Left lobe of liver (tissue), 2 donors: ENCODE measurements around the gene CASD1. TPM values are rescaled to one million over a fixed set of nuclear protein-coding genes. Genes with fewer than 3 reads are reported as not detected.

Experiments
- ATAC-seq: fragments of 200-7000 bp; cut with Tn5 transposase; one replicate; pipeline ENCODE4 v1.9.1; 2020; ENCODE audit warnings: mild to moderate bottlenecking, moderate library complexity
- DNase-seq: peaks from one replicate; pipeline ENCODE4 v3.0.0-alpha.2; 2020; ENCODE audit warnings: low spot score
- total RNA-seq: library from RNA; stranded (reverse); gene quantifications from one replicate; pipeline ENCODE4 v1.2.1, GENCODE V29; 2021
- donor health status: DM: no; HTN: no; CAD: no; lungs with moderate emphysema.
- donor health status: DM: no; HTN: yes; CAD: no.

Gene CASD1
- 4.7 TPM for total RNA-seq

DNA sequence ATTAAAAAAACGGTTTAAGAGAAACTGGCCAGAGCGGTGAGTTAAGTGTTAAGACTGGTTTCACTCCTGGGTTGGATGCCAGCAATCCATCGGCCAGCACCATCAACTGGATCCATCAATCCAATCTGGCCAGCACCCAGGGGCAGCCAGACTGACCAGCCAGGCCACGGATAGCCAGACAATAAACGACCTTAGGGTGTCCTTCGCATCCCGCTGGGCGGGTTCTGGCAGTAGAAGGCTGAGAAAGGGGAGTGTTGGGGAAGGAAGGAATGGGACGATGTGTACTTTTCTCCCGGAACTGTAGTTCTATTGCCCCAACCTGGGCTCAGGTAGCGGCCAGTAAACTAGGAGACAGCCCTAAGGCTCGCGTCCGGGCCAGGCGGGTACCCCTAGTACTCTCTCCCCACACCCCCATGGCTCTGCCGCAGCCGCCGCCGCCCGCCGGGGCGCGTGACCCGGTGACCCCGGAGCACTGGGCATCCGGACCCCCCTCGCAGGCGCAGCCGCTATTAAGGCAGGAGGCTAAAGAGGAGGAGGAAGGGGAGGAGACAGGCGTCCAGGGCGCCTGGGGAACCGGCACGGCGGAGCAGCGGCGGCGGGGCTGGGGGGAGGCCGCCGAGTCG lies at the start of gene CASD1:
Gene CASD1 (plus strand): TSS at position 546 of the 623 bp plus-strand sequence. CDS start 276 bp downstream, outside the sequence.
- peak; percentile 75 for DNase-seq
- ATAC-seq, result peak; percentile 63

DNA sequence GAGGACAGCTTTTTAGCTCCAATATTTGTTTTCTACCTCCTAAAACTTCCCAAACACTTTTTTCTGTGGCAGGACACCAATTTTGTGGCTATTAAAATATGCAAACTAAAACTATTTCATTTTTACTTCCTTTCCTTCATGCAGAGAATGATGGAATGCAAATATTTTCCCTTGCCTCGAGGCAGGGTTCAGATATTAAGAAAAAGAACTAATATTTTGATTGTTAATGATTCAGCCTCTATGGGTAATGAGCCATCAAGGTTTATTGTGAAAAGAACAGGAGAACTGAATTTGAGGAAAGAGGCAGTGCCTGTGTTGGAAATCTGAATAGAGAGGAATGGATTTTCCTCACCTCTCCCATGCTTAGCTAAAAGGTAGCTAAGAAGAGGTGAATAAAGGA lies 43.1 kb upstream of the CASD1 start:
- no peak for DNase-seq
- no peak for ATAC-seq

DNA sequence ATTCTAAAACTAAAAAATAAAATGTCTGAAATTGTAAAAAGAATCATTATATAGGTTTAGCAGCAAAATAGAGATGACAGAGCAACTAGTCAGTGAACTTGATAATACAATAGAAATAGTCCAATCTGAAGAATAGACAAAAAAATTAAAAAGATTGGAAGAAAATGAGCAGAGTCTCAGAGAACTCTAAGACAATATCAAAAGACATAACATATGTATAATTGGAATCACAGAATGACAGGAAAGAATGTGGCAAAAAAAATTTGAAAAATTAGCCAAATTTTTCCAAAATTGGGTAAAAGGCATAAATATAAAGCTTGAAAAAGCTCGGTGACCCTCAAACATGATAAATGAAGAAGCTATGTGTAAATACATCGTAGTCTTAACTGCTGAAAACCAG lies 38.0 kb upstream of the CASD1 start:
- DNase-seq, result no peak
- ATAC-seq, result no peak

DNA sequence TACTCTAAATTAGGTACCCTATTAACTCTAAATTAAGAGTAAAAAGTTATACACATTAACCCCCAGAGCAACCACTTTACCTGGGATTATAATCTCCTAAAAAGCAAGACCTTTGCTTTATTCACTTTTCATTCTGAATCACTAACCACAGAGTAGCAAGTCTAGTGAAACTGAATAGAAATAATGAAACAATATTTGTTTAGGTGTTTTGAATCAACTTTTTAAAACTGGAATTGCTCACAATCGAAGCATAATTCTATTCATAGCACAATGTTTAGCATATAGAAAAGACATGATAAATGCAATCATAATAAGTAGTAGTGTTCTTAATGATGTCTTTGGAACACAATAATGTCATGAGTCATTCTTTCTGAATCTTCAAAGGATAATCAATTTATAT lies 37.0 kb upstream of the CASD1 start:
- DNase-seq (no peak), ATAC-seq (no peak)

DNA sequence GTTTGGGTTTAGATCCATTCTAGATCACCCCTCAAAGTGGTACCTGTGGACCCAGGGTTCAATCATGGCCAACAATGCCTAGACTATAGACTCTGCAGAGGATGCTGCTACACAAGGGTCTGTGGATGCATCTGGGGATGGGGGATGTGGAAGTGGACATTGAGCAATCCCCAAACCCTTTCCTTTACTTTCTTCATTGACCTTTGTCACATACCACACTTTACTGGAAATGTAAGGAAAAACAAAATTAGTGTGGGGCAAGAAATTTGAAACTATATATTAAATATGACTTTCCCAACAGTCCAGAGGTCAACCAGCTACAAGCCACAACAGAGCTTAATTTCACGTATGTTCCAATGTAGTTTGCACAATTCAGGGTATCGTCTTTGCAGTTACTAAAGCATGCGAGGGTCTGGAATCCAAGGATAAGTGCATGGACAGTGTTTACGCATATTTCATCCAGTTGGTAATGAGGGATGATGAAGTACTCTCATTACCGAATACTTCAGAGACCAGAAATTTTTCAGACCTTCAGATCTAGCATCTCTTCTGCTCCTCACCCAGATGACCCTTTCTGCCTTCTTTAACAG lies 33.3 kb upstream of the CASD1 start:
- DNase-seq, result no peak

DNA sequence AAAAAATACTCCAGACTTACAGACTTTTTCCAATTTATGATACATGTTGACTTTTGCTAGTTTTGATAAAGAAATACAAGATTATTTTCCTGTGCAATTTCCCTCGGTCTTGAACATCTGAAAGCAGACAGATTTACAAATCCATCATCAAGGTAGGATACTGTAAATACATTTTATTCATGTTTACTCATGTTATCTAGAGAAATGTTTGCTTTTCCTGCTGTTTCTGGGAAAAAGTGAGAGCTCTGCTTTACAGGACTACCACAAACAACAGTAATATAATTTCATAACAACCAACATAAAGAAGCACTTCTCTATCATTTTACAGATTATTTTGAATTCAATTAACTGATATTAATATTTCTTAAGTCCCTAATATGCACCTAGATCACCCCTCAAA lies 31.7 kb upstream of the CASD1 start:
- ATAC-seq (no peak), DNase-seq (no peak)

More for the DNA sequence above, 33.3 kb upstream of the CASD1 start:
- ATAC-seq, result no peak

DNA sequence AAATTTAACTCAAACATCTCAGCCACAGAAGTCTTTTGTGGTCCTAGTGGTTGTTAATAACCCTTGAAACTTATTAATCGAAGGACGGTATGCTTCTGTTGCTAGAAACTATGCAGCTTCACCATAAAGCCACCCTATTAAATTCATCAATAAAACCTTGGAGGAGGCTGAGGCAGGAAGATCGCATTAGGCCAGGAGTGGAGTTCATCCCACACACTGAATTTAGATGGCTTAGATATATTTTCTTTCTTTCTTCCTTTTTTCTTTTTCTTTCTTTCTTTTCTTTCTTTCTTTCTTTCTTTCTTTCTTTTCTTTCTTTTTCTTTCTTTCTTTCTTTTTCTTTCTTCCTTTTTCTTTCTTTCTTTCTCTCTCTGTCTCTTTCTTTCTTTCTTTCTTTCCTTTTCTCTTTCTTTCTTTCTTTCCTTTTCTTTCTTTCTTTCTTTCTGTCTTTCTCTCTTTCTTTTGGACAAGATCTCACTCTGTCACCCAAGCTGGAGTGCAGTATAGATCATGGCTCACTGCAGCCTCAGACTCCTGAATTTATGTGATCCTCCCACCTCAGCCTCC lies 30.9 kb upstream of the CASD1 start:
- ATAC-seq, result no peak
- DNase-seq, result no peak

DNA sequence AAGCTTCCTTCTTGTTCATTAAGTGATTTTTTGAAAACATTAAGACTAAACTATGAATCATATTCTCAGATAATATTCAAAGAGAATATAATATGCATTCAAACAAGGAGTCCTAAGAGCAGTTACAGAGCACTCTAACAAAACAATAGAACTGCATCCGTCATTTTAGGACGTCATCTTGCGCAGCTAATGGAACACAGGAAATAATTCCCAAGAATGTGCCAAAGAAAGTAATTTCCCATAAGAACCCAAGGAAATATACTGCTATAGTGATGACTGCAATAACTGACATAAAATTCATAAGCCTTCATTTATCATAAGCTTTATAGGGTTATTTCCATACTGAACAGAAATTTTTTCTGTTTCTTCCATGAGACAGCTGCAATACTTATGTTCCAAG lies 28.3 kb upstream of the CASD1 start:
- DNase-seq, result no peak
- no peak for ATAC-seq

DNA sequence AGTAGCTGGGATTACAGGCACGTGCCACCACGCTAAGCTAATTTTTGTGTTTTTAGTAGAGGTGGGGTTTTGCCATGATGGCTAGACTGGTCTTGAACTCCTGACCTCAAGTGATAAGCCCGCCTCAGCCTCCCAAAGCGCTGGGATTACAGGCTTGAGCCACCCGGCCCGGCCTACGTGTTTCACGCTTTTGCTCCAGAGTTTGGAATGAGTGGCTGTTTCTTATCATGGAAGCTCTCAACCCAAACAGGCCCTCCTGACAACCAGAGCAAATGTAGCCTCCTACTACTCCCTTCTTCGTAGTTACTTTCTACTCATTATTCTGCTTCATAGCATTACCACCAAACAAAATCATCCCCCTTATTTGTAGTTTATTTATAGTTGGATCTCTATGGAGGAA lies 26.8 kb upstream of the CASD1 start:
- no peak for DNase-seq
- no peak for ATAC-seq

DNA sequence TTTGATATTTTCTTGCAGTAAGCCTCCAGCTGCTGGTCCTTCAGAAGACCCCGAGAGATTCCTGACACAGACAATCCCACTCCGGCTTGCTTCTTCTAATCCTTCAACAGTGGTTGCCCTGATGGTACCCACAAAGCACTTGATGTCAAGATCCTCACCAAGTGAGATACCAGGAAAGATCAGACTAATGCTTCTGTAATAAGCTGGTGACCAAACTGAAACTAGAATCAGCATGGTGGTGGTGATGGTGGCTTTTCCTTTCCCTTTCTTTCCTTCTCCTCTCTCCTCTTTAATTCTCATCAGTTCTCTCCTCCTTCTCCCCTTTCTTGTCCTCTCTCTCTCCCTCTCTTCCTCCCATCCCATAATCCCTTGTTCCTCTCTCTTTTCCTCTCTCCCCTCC lies 25.8 kb upstream of the CASD1 start:
- no peak for ATAC-seq

DNA sequence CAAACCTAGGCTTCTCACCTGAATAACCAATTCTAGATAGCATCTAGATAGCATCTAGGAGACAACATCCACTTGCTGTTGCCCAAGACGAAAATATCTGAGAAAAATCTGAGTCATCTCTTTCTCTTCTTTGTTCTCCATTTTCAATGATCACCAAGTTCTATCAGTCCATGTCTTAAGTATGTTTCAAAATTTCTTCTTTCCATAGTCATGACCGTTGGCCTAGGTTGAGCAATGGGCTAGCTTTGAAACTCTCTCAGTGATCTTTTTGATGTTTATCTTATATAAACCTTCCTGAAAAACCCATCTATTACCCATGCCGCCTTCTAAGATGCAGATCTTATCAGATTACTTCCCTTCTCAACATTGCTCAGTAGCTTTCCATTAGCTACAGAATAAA lies 23.4 kb upstream of the CASD1 start:
- DNase-seq (no peak), ATAC-seq (no peak)

More for the DNA sequence above, 25.8 kb upstream of the CASD1 start:
- no peak for DNase-seq

DNA sequence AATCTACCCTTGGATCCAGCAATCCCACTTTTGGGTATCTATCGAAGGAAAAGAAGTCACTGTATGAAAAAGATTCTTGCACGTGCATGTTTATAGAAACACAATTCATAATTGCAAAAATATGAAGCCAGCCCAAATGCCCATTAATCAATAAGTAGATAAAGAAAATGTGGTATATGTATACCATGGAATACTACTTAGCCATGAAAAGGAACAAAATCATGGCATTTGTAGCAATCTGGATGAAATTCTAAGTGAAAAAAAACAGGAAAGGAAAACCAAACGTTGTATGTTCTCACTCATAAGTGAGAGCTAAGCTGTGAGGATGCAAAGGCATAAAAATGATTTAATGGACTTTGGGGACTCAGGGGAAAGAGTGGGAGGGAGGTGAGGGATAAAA lies 18.2 kb upstream of the CASD1 start:
- ATAC-seq, result no peak
- no peak for DNase-seq

DNA sequence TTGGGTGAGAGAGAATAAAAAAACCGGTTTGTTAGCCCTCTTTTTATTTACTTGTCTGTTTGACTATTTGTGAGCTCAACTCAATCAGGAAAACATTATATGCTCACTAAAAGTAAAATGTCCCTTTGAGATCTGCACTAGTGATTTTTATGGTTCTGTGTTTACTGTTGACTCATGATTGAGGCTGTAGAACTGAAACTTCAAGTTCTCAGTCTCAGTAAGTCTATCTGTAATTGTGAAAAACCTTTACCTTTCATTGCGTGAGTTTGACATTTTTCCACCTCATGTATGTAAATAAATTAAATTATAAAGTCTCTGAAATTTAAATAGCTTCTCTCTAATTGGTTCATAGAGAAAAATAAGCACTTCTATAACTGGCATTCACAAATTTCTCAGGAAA lies 17.0 kb upstream of the CASD1 start:
- ATAC-seq (no peak), DNase-seq (no peak)

DNA sequence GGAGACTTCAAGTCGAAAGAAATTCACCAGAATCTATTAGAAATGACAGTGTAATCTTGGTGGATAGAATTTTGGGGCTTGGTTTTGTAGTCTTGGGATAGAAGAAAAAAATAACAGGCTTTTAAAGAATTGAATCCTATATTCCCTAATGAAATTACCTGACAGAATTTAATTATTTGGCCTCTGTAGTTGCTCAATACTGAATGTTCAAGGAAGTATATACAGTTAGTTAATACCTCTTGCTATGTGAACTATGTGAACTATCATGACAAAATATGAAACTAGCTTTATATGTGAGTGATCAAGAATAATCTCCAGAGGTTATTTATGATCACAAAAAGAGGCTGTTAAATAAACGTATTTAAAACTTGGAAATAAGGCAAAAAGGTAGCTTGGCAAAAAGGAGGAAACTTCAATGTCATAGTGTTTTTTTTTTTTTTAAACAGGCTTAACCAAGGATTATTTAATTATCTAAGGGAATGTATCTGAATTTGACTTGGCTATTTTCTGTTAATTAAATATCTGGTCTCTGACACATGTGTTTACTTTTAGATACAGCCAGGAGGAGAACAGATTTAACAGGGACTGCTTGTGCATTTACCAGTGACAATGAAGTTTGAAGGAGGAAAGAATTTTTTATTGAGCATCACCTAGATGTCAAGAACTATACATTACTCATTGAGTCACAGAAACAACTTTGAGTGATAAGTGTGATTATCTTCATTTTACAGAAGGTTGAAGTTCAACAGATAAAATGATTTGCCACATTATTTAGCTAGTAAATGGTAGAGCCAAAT lies 11.5 kb upstream of the CASD1 start:
- ATAC-seq (no peak), DNase-seq (no peak)

DNA sequence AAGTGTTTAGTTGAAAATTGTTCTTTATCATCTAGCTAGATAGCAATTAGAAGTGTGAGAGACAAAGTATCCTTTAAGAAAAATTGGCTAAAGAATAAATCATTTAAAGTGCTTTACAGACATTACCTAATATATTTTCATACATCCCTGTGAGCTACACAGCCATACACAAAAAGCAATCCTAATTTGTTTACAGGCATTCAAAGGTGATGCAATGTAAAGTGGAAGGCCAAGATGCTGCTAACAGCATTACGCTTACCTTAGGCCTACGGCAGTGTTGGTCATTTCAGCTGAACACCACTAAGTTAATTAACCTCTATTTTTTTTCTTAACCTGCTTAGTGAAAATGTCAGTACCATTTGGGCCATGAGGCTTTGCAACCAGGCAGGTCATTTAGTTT lies 10.7 kb upstream of the CASD1 start:
- ATAC-seq, result no peak
- no peak for DNase-seq

DNA sequence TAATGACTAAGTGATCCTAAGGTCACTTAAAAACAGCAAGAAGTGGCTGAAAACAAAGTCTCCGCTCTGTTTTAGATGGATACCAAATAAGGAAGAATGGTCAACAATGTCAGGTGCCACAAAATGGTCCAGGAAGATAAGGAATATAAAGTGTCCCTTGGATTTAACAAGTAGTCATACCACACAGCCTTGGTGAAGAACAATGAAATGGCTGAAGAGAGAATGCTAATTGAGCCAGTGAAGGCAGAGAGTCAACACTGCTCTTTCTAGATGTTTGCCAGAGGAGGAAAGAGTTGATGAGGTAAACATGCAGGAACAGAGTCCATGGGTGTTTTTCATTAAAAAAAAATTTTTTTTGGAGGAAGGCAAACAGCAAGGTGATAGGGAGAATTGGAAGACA lies 2.1 kb upstream of the CASD1 start:
- ATAC-seq (no peak), DNase-seq (no peak)

DNA sequence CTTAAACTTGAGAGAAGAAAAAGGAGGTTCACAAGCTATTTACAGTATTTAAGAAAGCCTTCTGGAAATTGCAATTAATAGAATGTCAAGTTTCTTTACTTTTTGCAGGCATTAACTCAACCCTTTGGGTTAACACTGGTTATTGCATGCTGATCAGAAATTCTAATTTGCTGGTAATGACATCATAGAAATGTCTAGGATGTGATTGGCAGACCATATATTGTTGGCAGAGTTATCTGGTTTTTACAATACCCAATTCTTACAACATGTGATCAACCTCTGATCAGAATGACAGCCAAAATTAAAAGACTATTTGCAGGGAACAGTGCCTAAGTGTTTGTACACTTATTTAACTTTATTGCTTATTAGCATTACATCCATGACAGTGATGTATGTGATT lies 1.6 kb upstream of the CASD1 start:
- ATAC-seq, result no peak
- DNase-seq, result no peak

DNA sequence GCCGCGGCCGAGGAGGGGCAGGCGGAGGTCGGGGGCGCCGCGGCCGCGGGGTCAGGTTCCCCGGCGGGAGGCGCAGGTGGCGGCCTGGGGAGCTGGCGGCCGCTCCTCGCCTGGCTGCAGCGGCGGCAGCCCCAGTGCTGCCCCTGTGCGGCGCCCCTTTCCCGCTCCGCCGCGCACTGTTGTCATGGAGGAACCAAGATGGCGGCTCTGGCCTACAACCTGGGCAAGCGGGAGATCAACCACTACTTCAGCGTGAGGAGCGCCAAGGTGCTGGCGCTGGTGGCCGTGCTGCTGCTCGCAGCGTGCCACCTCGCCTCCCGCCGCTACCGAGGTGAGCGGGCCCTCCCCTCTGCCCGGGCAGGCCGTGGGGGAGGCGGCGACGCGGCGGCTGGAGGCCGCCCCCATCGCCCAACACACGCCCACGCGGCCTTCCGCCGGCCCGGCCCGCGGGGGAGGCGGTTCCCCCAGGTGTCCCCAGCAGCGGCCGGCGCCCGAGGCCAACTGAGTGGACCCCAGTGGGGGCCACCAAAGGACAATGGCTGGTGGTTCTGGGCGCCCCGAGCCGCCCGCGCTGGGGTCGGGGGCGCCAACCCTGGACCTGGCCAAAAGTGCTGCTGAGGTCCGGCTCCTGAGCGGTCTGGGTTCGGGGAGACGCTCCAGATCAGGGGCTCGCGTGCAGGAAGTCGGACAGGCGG lies 425 bp downstream of the CASD1 start:
- DNase-seq, result peak; percentile 78
- peak; percentile 87 for ATAC-seq

DNA sequence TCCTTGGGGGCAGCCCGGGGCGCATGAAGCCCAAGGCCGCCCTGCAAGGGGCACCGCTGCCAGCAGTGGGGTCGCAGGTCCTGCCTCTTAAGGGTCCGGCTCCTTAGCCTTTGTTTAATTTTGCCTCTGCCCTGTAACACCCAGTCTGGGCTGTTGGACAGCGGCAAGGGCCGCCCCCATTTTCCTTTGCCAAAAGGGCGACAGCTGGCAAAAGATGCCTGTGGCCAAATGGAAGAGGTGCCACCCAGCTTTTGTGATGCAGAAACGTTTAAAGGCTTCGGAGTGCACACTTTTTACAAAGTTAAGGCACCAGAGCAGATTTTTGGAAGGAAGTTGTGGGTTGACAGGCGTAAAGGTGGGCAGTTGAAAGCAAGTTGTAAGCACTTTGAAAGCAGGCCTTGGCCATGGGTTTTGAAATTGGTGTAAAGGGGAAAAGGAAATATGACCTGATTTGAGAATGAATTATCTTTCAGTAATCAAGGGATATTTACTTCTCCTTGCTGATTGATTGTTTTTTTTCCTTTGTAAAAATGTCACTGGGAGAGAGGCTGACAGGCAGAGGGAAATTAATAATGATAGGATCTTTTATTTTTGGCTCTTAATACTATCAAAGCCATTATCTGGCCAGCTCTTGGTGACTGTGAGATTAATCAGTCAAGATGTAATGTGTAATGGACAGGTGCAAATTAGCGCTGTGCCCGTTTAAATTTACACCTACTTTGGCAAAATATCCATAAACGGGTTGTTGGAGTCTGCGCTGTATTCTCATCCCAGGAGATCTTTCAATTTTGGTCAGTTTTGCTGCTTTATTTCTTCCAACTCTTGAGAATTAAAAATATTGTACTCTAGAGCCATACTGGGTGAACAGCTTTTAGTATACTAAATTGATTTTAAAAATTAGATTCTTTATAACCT lies 1.2 kb downstream of the CASD1 start:
- ATAC-seq (peak; percentile 61), DNase-seq (peak; percentile 66)

DNA sequence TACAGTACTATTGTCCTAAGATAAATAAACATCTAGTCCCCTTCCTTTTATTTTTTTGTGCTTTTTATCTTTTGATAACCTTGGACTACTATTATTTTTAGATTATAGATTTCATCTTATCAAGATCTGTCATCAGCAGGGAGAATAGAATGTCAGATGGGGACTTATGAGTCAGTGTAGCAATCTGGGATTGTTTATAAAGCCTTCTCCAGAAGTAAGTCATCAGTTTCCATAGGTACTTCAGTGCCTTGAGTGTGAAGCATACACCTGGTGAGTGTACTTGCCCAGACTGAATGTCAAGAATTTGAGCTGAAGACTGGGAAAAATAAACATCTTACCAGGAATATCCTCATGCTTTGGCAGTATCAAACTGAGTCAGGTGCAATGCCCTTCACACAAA lies 2.1 kb downstream of the CASD1 start:
- DNase-seq, result no peak
- ATAC-seq, result no peak
